ENCODE data around the gene SRI.

DNA sequence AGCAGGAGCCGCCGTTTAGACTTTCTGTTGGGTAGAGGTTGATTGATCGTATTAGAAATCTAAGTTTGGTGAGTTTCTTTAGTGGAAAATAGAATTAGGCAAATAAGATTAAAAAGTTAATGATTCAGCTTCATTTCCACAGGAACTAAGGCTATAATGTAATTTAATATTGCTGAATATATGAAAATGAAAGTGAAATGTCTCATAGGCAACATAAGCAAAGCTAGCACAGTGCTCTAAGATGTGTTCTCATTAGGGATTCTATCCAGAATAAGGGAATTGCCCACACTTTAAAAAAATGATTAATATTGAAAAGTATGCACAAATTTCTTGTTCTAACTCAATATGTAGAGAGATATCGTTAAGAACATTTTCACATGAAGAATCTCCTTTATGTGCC is 47.0 kb downstream of the SRI start:
- TF ChIP-seq, protein P1, sequence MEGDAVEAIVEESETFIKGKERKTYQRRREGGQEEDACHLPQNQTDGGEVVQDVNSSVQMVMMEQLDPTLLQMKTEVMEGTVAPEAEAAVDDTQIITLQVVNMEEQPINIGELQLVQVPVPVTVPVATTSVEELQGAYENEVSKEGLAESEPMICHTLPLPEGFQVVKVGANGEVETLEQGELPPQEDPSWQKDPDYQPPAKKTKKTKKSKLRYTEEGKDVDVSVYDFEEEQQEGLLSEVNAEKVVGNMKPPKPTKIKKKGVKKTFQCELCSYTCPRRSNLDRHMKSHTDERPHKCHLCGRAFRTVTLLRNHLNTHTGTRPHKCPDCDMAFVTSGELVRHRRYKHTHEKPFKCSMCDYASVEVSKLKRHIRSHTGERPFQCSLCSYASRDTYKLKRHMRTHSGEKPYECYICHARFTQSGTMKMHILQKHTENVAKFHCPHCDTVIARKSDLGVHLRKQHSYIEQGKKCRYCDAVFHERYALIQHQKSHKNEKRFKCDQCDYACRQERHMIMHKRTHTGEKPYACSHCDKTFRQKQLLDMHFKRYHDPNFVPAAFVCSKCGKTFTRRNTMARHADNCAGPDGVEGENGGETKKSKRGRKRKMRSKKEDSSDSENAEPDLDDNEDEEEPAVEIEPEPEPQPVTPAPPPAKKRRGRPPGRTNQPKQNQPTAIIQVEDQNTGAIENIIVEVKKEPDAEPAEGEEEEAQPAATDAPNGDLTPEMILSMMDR (IDR thresholded peaks at IDR 0.05; ENCODE audit: low read depth, low read length), result no peak
- no peak for TF ChIP-seq EZH2phosphoT487 (IDR thresholded peaks at IDR 0.05; ENCODE audit: low read depth)
